Measurements from ENCODE around the gene PRKAR1B. TPM values are rescaled to one million over a fixed set of nuclear protein-coding genes. Genes with fewer than 3 reads are reported as not detected.

Gene PRKAR1B
- total and polyA plus RNA-seq, 2 donors (not counting 1 experiment from before 2014, with no cell fraction given): 4.5 to 8.6 TPM

GRCh38 chr7:601595-602340 lies 125.3 kb downstream of the PRKAR1B start:
- Histone ChIP-seq H3K27ac (ENCODE audit: low read length in 2 of 2) (peak overlapping the region; percentile 81 to 95), H3K4me3 (ENCODE audit: control extremely low read depth in 1 of 5, extremely low read depth in 1 of 5, insufficient read depth in 1 of 5, low read depth in 2 of 5, low read length in 4 of 5) (peak overlapping the region in 4 of 5 experiments; percentile 34 to 72 (median 48)), H3K36me3 (replicated peaks in 1 of 2; ENCODE audit: control extremely low read depth in 1 of 2, control insufficient read depth in 1 of 2, extremely low read depth in 1 of 2, insufficient read depth in 2 of 2, low read length in 1 of 2) (peaks cover 0 to 2% of the 10 kb centered on the region in 2 experiments), H3K79me2 (ENCODE audit: control insufficient read depth, insufficient read depth, low read length) (no peaks in the 10 kb centered on the region), H4K20me1 (ENCODE audit: control insufficient read depth, insufficient read depth, low read length, poor library complexity, severe bottlenecking) (no peaks in the 10 kb centered on the region), H3K27me3 (replicated peaks in 1 of 4; ENCODE audit: control extremely low read depth in 1 of 4, control insufficient read depth in 3 of 4, insufficient read depth in 4 of 4, low read length in 3 of 4) (no peaks in the 10 kb centered on the region), H3K4me2 (replicated peaks; ENCODE audit: low read depth, low read length, poor library complexity, severe bottlenecking) (peak overlapping the region; percentile 90), H2AFZ (ENCODE audit: insufficient read depth, low read depth, low read length, poor library complexity, severe bottlenecking) (peak overlapping the region; percentile 73), H3K9me3 (ENCODE audit: control extremely low read depth in 1 of 3, control insufficient read depth in 2 of 3, insufficient read depth in 1 of 3, low read length in 2 of 3) (peaks cover 0 to 48% (median 12%) of the 10 kb centered on the region in 3 donors), H3K9ac (ENCODE audit: low read length) (peak overlapping the region; percentile 64), H3K4me1 (ENCODE audit: control insufficient read depth in 2 of 2, insufficient read depth in 2 of 2, low read length in 2 of 2) (peaks cover 33 to 48% of the 10 kb centered on the region in 2 donors)
- ChIA-PET POLR2A (interaction anchor here (0.6 to 0.8 kb wide), 3 partner anchors 12 to 536 kb away, joined by 3 to 5 read pairs (median 3); no protein-coding TSS in a partner anchor), CTCF (no interaction called here)
- H3K9me3 Mint-ChIP-seq (ENCODE audit: insufficient read depth): peaks cover 2% of the 10 kb centered on the region
- WGBS (ENCODE audit: insufficient coverage): 1% methylated on average over 28 of the region's 39 CpGs
- H3K27ac Mint-ChIP-seq: peak overlapping the region; percentile 93
- intact Hi-C loops (cut with micrococcal nuclease): loop anchor here (2.0 kb wide), 1 partner anchor 79 kb away; no protein-coding TSS in a partner anchor
- H3K4me1 Mint-ChIP-seq: peaks cover 42% of the 10 kb centered on the region
- TF ChIP-seq CTCF (IDR thresholded peaks at IDR 0.05): no peak
- no peak for TF ChIP-seq EZH2 (IDR thresholded peaks at IDR 0.05; ENCODE audit: borderline replicate concordance, insufficient read depth, low read depth, low read length, poor library complexity, severe bottlenecking)
- DNase-seq (peak; percentile 84), ATAC-seq (ENCODE audit: low read depth) (peak; percentile 60)
- H3K4me3 Mint-ChIP-seq: peak overlapping the region; percentile 82
- no peaks in the 10 kb centered on the region for H3K27me3 Mint-ChIP-seq

All from B cell (primary cell).